GM18867 (cell line): Measurements from ENCODE around the gene POU2F2.

ENCODE experiments used
- ATAC-seq: cut with Tn5 transposase; IDR thresholded peaks from one replicate; pipeline ENCODE4 v1.9.1; 2021; ENCODE audit warnings: mild to moderate bottlenecking, moderate library complexity; ENCODE audit not compliant: unreplicated experiment

POU2F2 gene

DNA sequence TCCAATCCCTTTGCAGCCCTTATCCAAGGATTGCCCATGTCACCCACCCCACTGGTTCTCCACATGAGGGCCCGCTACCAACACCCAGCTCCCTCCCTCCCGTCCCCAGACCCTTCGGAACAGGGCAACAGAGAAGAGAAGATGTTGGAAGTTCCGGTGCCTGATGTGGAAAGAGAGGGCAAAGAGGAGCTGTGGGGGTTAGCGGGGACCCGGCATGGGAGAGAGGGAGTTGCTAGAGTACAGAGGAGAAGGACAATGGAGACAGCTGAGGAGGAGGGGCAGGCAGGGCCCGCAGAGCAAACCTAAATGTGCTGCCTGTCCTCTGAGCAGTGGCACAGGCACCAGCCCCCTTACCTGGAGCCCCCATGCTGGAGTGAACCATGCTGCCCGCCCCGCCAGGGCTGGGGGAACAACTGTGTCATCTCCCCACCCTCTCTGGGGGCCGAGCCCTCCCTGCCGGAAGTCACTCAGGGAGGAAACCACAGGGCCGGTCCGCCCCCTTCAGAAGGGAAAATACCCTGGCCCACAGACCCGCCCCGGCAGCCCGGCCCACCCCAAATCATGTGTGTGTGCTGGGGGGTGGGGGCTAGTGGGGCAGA is at the start of gene POU2F2:
Gene POU2F2, minus strand, starts transcription at position 417 of the 599 bp plus-strand sequence. Its CDS starts 35 bp downstream, at position 382.
- ATAC-seq, result peak; percentile 47

DNA sequence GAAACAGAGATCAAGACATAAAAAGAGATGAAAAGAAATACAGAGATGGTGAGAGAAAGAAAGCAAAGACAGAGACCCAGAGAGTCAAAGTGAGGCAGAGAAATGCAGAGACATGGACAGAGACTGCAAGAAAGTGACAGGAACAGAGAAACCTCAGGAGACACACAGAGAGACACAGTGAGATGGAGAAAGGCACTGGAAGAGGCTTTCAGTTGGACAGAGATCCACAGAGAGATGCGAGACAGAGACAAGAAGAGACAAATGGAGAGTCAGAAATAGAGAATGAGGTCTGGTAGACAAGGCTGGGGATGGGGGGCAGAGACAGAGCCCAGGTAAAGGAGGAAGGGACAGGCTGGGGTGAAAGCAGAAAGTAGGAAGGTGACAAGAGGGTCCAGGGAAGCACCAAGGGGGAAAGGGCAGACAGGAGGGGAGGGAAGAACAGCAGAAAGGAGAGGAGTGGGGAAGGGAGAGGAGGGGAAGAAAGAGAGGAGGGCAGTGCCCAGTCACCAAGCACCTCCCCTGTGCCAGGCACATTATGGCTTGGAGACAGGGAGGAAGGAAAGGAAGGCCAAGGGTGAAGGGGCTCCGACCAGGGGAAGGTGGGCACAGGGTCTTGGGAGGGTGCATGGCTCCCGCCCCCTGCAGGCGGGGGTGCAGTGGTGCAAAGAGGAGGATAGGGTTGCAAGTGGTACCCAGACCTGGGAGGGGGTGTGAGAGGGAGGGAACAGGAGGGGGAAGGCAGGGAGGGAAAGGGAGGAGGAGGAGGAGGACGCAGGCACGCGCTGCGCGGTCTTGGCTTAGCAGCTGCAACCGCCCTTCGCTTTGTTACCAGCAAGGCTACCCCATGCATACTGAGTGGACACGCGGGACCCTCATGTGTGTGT is 46.8 kb upstream of the POU2F2 start:
- ATAC-seq, result no peak

DNA sequence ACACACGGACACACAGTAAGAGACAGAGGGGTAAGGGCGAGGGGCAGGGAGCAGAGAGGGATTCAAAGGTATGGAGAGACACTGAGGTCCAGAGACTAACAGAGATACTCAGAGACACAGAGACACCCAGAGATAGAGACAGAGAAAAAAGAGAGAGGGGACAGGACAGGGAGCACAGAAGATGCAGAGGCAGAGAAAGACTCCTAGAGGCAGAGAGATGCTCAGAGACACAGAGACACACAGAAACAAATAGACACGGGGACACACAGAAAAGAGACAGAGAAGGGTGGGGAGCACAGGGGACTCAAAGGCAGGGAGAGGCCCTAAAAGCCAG is 45.4 kb upstream of the POU2F2 start:
- no peak for ATAC-seq

DNA sequence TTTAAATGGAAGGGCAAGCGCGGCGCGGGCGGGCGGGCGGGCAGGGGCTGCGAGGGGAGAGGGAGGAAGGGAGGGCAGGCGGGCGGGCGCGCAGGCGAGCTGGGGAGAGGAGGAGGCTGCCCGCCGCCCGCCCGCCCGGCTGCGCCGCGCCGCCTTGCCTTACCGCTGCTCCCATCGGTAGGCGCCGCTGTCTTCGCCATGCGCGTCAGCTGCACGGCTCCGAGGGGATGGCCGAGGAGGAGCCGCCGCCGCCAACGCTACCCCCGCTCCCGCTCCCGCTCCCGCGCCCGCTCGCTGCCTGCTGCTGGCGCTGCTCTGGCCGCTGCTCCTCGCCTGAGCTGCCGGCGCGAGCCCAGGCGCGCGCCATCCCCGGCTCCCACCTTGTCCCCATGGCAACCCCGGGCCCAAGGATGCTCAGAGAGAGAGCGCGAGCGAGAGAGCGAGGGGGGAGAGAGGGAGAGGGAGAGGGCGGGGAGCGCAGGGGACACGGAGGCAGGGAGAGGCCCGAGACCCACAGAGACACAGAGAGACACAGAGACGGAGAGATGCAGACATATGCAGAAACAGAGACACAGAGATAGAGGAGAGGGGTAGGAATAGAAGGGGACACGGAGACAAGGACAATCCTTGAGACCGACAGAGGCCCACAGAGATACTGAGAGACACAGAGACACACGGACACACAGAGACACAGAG is 44.9 kb upstream of the POU2F2 start:
- no peak for ATAC-seq

DNA sequence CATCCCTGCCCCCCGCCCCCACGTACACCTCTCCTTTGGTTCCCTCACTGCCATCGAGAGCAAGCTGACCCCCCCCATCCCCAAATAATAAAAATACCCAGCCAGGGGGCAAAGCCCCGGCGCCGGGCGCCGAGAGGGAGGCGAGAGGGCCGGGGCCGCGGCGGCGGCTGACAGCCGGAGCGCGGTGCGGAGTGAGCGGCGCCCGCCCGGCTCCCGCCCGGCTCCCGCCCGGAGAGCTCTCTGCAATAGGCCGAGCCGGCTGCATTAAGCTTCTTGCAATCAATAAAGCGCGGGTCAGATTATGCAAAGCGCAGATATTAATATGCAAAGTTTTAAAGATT is 44.4 kb upstream of the POU2F2 start:
- ATAC-seq, result no peak

DNA sequence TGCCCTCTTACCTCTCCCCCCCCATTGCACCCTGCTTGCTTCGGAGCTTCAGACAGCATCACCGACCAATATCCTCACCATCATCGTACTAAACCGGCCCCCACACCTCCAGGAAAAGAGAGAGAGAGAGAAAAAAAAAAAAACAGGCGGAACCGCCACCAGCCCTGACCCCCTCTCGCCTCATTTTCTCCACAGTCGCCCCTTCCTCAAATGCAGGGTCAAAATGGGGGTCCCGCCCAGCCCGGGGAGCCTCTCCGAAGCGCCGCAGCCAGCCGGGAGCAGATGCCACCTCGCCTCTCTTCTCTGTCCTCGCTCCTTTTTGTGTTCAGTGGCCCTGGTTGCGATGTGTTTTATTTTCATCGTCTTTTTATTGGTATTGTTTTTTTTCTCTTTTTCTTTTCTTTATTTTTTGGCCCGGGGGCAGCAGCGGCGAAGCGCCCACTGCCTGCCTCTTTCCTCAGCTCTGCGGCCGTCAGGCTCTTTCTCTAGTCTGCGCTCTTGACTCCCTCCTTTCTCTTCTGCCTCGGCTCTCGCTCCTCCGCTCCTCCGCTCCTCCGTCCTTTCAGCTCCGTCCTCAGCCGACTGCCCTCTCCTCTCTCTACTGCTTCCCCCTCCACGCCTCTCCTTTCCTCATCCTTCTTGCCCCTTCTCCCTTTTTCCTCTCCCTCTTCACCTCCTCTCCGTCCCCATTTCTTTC is 43.9 kb upstream of the POU2F2 start:
- no peak for ATAC-seq

DNA sequence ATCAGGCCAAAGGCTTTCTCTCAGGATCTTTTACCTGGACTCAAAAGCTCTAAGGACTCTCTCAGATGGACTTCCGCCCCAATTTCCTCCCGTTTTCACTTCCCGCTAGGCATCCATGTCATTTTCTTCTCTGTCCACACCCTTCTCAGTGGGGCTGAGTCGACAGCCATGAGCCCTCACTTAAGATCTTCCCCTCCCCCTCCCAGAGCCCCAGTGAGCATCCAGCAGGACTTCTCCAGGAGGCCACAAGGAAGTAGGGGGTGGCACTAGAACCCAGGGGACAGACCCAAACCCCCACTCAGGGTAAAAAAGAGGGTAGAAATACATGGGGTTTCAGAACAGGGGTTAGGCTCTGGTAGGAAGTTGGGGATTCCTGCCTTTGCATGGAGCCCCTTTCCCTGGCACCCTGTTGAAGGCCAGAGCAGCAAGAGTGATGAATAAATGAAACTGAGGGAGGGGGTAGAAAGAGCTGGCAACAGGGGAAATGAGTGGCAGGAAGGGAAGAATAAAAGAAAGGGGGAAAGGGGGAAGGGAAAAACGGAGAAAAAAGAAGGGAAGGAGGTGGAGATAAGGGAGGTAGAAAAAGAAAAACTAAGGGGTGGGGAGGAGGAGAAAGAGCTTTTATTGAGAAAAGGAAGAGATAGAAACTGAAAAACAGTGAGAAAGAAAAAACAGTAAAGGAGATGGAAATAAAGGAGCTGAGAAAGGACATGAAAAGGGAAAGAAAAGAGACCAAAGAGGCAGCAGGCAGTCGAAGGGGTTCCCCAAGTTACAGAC is 42.9 kb upstream of the POU2F2 start:
- no peak for ATAC-seq

DNA sequence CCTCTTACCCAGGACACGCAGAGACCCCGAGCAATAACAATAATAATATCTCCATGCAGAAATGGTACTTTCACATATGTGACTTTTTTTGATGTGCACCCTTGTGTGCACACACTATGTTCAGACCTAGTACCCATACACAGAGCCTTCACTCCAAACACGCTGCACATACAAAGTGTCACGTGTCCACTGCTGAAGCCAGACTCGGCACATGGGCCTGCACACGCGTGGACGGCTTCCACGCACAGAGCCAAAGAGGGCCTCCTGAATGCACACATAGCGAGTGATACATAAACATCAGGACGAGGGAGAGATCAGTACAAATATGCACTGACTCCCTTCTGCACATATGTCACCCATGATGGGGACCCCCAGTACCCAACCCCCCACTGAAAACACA is 41.9 kb upstream of the POU2F2 start:
- ATAC-seq, result no peak

DNA sequence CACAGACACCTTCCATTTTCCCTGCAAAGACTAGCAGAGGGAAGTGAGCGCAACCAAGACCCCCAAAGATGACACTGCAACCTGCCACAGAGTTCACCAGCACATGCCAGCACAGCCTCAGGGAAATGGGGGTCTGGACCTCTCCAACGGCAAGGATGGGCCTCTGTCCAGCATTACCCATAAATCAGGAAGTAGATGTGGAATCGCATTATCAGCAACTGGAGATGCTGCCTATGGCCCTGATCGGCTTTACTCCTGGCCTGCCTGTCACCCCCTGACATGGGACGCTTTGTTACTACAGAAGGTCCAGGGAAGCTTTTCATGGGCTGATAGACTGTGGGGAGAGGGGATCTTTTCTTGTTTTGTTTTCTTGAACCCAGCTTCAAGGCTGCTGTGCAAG is 41.4 kb upstream of the POU2F2 start:
- no peak for ATAC-seq

DNA sequence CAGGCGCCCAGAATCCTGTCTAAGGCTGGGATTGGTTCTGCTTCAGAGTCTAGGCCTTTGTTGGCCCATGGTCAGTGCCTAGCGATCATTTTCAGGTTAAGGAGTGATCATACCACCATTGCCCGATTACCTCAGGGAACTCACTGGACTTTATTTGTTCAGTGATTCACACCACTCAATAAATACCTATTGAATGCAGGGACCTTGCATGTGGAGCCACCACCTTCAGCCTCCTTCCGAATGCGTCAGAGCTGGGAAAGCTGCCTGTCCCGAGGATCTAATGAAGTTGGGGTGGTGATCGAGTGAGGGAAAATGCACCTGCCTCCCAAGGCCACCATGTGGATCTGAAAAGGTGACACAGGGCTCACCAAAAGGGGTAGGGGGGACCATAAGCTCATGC is 40.0 kb upstream of the POU2F2 start:
- no peak for ATAC-seq

DNA sequence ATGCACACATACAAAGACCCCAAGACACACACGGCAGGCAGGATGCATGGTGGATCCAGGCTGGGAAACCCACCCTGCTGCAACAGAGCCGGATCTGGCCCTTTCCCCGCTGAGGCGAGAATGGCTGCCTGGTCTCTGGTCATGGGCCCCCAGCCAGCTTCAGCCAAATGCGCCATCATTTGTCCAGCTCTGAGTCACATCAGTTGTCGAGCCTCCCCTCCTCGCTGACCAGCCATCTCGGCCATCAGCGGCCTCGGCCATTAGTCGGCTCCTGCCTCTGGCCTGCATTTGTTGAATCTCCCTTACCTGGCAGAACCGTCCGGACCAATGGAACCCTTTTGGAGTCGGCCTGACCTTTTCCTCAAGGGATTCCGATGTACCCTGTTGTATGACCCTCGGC is 38.5 kb upstream of the POU2F2 start:
- ATAC-seq, result no peak

DNA sequence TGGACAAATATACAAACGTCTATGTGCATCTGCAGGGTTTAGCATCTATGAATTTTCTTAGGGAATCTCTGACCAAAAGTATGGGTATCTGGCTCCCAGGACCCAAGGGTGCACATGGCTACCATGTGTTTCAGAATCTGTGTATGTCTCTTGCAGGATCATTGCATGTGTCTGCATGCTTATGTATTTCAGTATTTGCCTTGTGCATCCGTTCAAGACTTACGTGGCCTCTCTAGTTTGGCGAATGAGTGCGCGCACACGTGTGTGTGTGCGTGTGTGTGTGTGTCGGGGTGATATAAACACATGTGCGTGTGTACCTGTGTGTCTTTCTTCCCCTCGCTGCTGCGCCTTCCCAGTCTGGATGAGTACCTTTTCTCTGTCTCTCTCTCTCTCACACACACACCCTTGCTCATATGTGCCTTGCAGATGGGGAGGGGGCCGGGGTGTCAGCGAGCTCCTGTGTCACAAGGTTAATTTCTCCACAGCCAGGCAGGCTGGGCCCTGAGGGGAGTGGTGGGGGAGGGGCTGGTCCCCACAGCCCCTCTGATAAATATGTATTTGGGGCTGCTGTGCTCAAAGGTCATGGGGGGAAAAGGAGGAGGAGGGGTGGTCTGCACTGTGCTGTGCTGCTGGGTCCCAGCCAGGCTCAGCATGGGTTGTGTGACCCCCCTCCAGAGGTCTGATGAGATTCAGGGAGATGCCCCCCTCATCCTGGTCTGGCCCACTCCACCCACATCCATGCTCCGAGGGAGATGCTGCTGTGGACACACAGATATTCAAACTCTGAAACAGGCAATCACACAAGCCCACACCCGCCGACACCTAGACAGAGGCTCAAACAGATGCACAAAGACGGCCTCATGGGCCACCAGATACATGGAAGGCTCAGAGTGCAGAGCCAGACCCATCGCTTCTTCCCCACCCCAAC is 37.5 kb upstream of the POU2F2 start:
- ATAC-seq, result no peak

DNA sequence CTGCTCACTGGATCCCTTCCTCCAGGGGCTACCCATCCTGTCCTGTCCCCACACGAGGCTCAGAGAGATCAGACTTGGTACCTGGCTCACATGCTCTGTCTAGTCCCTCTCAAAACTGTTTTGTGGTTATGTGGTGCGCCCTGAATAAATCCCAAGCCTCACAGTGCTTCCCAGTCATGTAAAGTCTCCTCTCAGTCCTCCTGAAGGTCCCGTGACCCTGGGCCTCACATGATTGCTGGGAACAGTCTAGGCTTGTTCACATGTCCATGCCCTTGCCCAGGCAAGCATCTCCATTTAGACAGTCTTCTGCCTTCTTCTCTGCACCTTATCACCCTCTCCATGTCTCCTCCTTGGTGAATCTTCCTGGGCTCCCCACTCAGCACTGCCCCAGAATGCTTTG is 36.0 kb upstream of the POU2F2 start:
- ATAC-seq, result no peak

DNA sequence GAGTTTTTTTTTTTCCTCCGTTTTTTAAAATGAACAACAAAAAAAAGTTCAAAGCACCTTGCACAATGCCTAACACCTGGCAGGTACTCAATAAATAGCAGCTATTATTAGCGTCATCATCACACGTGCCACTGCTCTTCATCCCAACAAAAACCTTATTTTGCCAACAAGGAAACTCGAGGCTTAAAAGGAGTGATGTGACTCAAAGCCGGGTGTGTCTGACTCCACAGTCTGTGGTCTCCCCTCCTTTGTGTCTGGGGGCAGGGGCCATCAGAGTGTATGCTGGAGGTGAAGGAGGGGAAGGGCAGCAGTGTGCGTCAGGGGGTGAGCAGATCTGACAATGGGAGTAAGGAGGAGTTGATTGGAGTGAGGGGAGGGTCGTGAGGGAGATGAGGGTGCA is 34.1 kb upstream of the POU2F2 start:
- no peak for ATAC-seq

DNA sequence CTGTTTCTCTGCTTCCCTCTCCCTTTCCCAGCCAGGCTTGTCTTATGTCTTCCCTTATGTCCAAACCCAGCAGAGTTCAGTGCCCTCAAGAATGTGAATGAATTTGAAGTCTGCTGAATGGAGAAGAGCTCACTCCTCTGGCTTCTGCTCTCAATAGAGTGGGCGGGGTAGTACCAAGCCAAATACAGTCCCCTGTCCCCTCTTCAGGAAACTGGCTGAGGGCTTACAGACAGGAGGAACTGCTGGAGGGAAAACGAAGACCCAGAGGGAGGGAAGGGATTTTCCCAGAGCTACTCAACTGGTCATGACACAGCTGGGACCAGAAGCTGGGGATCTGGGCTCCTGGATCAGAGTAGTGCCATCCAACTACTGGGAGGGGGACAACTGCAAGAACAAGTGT is 32.9 kb upstream of the POU2F2 start:
- ATAC-seq, result no peak

DNA sequence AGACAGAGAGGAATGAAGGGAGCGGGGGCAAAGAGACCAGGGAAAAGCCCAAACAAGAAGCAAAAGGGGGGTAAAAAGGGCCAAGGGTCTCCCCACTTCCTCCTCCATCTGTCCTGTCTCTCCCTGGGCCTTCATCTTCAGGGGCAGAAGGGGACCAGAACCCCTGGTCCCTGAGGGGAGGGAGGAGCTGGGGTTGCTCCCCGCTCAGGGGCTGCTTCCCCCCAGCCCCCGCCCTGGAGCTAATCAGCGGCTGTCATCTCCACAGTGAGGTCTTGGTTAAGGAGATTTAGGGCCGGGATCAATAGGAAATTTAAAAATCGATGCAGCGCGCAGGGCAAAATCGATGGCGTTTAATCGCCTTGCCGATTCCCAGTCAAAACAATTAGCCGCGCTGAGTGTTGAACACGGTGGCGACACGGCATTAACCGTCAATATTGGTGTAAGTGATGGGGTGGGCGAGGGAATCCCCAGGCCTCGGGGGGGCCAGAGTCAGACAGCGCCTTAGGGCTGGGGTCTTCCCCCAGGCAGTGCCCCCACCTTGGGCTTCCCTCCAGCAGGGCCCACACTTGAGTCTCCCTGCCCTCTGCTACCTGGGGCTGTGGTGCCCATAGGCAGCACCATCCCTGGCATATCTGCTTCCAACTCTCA is 29.5 kb upstream of the POU2F2 start:
- no peak for ATAC-seq

DNA sequence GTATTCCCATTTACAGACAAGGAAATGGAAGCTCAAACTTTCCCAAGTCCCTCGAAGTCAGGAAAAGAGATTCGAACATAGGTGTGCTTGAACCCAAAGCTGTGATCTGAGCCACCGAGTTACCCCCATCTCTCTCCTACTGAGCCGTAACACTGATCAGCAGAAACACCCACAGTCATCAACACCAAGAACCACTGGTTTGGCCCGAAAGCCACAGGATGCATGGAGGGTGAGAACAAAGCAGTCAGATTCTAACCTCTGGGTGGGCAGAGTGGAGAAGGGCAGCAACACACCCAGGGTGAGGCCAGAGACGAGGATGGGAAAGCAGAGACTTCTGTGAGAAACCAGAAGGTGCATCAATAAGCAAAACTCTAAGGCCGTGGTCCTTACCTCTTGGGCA is 27.7 kb upstream of the POU2F2 start:
- ATAC-seq, result no peak

DNA sequence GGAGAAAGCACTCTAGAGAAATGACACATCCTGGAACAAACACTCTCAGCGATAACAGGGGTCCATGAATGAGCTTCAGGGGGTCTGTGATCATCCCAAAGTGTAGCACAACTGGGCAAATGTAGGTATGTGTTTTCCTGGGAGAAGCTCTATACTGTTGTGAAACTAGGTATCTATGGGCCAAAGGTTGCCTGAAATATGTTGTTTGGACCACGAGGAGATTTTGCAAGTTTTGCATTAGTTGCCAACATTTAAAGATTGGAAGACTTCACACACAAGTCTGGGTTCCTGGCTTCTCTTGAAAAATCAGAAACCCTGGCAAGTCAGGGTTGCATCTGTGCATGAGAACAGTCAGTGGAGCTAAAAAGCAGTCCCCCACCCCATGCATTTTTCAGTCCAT is 26.7 kb upstream of the POU2F2 start:
- ATAC-seq, result no peak

DNA sequence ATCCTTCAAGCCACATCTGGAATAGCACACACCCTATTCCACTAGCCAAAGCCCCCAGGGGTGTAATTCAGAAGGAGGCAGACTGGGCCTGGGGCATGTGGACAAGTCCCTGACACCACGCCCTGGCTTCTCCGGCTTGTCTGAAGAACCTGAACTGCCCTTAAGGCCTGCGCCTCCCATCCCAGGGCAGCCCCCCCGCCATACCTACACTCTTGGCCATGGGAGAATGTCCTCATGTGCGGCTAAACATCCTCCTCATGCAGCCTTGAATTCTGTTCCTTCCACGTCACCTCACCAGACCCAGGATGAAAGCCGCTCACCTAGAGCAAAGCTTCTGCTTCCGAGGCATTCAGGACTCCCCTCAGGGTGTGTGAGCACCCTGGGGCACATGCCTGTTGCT is 24.3 kb upstream of the POU2F2 start:
- ATAC-seq, result no peak
